ENCODE measurements around the gene LILRA6. TPM values are rescaled to one million over a fixed set of nuclear protein-coding genes. Genes with fewer than 3 reads are reported as not detected.

The LILRA6 gene
- polyA plus RNA-seq, 3 donors: 65.7 to 150 (median 143) TPM

- TF ChIP-seq CTCF (IDR thresholded peaks at IDR 0.05): no peak
- peaks cover 0 to 3% (median 1%) of the 10 kb centered on the region in 3 donors for H3K27me3 Mint-ChIP-seq (ENCODE audit: low read depth in 3 of 3)
- peaks cover 40% of the 10 kb centered on the region for H4K20me1 ChIP-seq (ENCODE audit: insufficient read depth, low read length)
- H3K36me3 Mint-ChIP-seq: peaks cover 46 to 55% of the 10 kb centered on the region in 2 donors
- no peaks in the 10 kb centered on the region for H3K9me3 ChIP-seq (replicated peaks in 1 of 2; ENCODE audit: control insufficient read depth in 1 of 2, insufficient read depth in 1 of 2, low read length in 2 of 2)
- H3K4me1 ChIP-seq (ENCODE audit: control insufficient read depth in 1 of 2, insufficient read depth in 2 of 2, low read length in 2 of 2): peaks cover 30 to 47% of the 10 kb centered on the region in 2 donors
- DNase-seq: peak; percentile 30 to 84 (median 81)
- peaks cover 33 to 49% of the 10 kb centered on the region in 2 donors for H3K36me3 ChIP-seq (replicated peaks in 1 of 2; ENCODE audit: control insufficient read depth in 1 of 2, insufficient read depth in 2 of 2, low read length in 2 of 2)
- peaks cover 36% of the 10 kb centered on the region for H3K4me1 Mint-ChIP-seq
- H3K4me3 Mint-ChIP-seq: peak within 1 kb of the TSS; percentile 94 to 95
- peak within 1 kb of the TSS; percentile 99 to 100 (median 100) for H3K27ac Mint-ChIP-seq
- H3K9me3 Mint-ChIP-seq: peaks cover 0 to 2% (median 0%) of the 10 kb centered on the region in 7 donors
- peak within 1 kb of the TSS; percentile 99 for H3K4me2 ChIP-seq (replicated peaks; ENCODE audit: extremely low read depth, low read length, poor library complexity, severe bottlenecking)
- intact Hi-C loops (cut with micrococcal nuclease): loop anchor here (1.0 to 10.0 kb wide), 4 partner anchors 32 to 1464 kb away; partner anchors contain the start of genes LENG1 (in 1 of the 2), LENG8 (in 1 of the 2) and U2AF2 (in 1 of the 2)
- H3K27me3 ChIP-seq (ENCODE audit: control insufficient read depth in 2 of 2, insufficient read depth in 2 of 2, low read length in 2 of 2): no peaks in the 10 kb centered on the region
- H2AFZ ChIP-seq (ENCODE audit: insufficient read depth, low read depth, low read length, poor library complexity, severe bottlenecking): peak within 1 kb of the TSS; percentile 73
- peak within 1 kb of the TSS; percentile 93 for H3K9ac ChIP-seq (ENCODE audit: insufficient read depth, low read length, poor library complexity, severe bottlenecking)
- peaks cover 50% of the 10 kb centered on the region for H3K79me2 ChIP-seq (ENCODE audit: insufficient read depth, low read length)
- WGBS (ENCODE audit: insufficient coverage): 1% methylated on average over 76 of the region's 77 CpGs
- peak within 1 kb of the TSS; percentile 62 to 97 (median 89) for H3K4me3 ChIP-seq (replicated peaks in 1 of 3; ENCODE audit: low read depth in 2 of 3, low read length in 3 of 3)
- H3K27ac ChIP-seq (ENCODE audit: low read depth in 1 of 2, low read length in 2 of 2): peak within 1 kb of the TSS; percentile 98 to 99
Measured at GRCh38 chr19:54191011-54191810, 51.4 kb downstream of the LILRA6 start, which contains the start of gene TSEN34. Gene TSEN34, plus strand, starts transcription at chr19:54191308. Its CDS starts 57 bp downstream, at chr19:54191365.

GRCh38 chr19:54190503-54191010 lies 52.0 kb downstream of the LILRA6 start:
- Mint-ChIP-seq H3K4me3 (peak overlapping the region; percentile 93 to 95), H3K4me1 (peaks cover 36% of the 10 kb centered on the region), H3K9me3 (peaks cover 0 to 2% (median 0%) of the 10 kb centered on the region in 7 donors), H3K27me3 (ENCODE audit: low read depth in 3 of 3) (peaks cover 0 to 3% (median 1%) of the 10 kb centered on the region in 3 donors), H3K27ac (peak overlapping the region; percentile 99 to 100 (median 100)), H3K36me3 (peaks cover 47 to 58% of the 10 kb centered on the region in 2 donors)
- WGBS (ENCODE audit: insufficient coverage): under 1% methylated on average over 56 of the region's 56 CpGs
- Histone ChIP-seq H2AFZ (ENCODE audit: insufficient read depth, low read depth, low read length, poor library complexity, severe bottlenecking) (peak overlapping the region; percentile 73), H4K20me1 (ENCODE audit: insufficient read depth, low read length) (peaks cover 40% of the 10 kb centered on the region), H3K79me2 (ENCODE audit: insufficient read depth, low read length) (peaks cover 50% of the 10 kb centered on the region), H3K36me3 (replicated peaks in 1 of 2; ENCODE audit: control insufficient read depth in 1 of 2, insufficient read depth in 2 of 2, low read length in 2 of 2) (peaks cover 34 to 51% of the 10 kb centered on the region in 2 donors), H3K9me3 (replicated peaks in 1 of 2; ENCODE audit: control insufficient read depth in 1 of 2, insufficient read depth in 1 of 2, low read length in 2 of 2) (no peaks in the 10 kb centered on the region), H3K4me2 (replicated peaks; ENCODE audit: extremely low read depth, low read length, poor library complexity, severe bottlenecking) (peak overlapping the region; percentile 99), H3K9ac (ENCODE audit: insufficient read depth, low read length, poor library complexity, severe bottlenecking) (peak overlapping the region; percentile 93), H3K4me1 (ENCODE audit: control insufficient read depth in 1 of 2, insufficient read depth in 2 of 2, low read length in 2 of 2) (peaks cover 30 to 47% of the 10 kb centered on the region in 2 donors), H3K4me3 (replicated peaks in 1 of 3; ENCODE audit: low read depth in 2 of 3, low read length in 3 of 3) (peak overlapping the region; percentile 62 to 97 (median 89)), H3K27ac (ENCODE audit: low read depth in 1 of 2, low read length in 2 of 2) (peak overlapping the region; percentile 98 to 99), H3K27me3 (ENCODE audit: control insufficient read depth in 2 of 2, insufficient read depth in 2 of 2, low read length in 2 of 2) (no peaks in the 10 kb centered on the region)
- intact Hi-C loops (cut with micrococcal nuclease): loop anchor here (1.0 to 10.0 kb wide), 4 partner anchors 32 to 1464 kb away; partner anchors contain the start of genes LENG1 (in 1 of the 2), LENG8 (in 1 of the 2) and U2AF2 (in 1 of the 2)
- peak; percentile 99 to 100 (median 100) for DNase-seq
- no peak for TF ChIP-seq CTCF (IDR thresholded peaks at IDR 0.05)
